Measurements from ENCODE around the gene ZHX3.

ZHX3 gene

DNA sequence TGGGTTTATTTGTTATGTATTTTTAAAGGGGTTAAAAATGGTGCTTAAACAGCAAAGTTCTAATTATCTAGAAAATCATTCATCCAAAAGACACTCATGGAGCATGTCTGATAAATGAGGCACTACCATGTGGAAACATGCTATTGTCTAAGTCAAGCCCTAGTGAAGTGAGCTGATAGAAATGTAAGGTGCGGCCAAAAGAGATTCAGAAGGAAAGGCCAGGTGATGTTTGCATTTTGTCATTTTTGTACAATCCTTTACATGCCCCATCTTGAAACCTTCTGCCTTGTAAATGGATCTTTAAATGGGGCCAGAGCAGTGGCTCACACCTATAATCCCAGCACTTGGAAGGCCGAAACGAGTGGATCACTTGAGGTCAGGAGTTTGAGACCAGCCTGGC, 102.9 kb downstream of the ZHX3 start:
- TF ChIP-seq, protein P1, sequence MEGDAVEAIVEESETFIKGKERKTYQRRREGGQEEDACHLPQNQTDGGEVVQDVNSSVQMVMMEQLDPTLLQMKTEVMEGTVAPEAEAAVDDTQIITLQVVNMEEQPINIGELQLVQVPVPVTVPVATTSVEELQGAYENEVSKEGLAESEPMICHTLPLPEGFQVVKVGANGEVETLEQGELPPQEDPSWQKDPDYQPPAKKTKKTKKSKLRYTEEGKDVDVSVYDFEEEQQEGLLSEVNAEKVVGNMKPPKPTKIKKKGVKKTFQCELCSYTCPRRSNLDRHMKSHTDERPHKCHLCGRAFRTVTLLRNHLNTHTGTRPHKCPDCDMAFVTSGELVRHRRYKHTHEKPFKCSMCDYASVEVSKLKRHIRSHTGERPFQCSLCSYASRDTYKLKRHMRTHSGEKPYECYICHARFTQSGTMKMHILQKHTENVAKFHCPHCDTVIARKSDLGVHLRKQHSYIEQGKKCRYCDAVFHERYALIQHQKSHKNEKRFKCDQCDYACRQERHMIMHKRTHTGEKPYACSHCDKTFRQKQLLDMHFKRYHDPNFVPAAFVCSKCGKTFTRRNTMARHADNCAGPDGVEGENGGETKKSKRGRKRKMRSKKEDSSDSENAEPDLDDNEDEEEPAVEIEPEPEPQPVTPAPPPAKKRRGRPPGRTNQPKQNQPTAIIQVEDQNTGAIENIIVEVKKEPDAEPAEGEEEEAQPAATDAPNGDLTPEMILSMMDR (IDR thresholded peaks at IDR 0.05): no peak
- H3K36me3 ChIP-seq: no peaks in the 10 kb centered on the region
- H3K4me3 ChIP-seq (ENCODE audit: low read depth in 1 of 2, low read length in 1 of 2): no peak overlapping the region
- H3K4me1 ChIP-seq (ENCODE audit: control insufficient read depth in 1 of 2, insufficient read depth in 1 of 2, low read depth in 1 of 2, low read length in 1 of 2): no peaks in the 10 kb centered on the region
- no peaks in the 10 kb centered on the region for H3K9me3 ChIP-seq
- no peak overlapping the region for H3K27ac ChIP-seq
- H3K27me3 ChIP-seq: no peaks in the 10 kb centered on the region

GRCh38 chr20:41214202-41214601, 103.3 kb downstream of the ZHX3 start:
- Histone ChIP-seq H3K36me3 (no peaks in the 10 kb centered on the region), H3K9me3 (no peaks in the 10 kb centered on the region), H3K27ac (no peak overlapping the region), H3K4me3 (ENCODE audit: low read depth in 1 of 2, low read length in 1 of 2) (no peak overlapping the region), H3K27me3 (no peaks in the 10 kb centered on the region), H3K4me1 (ENCODE audit: control insufficient read depth in 1 of 2, insufficient read depth in 1 of 2, low read depth in 1 of 2, low read length in 1 of 2) (no peaks in the 10 kb centered on the region)
- TF ChIP-seq, protein P1 (IDR thresholded peaks at IDR 0.05): no peak

GRCh38 chr20:41213150-41213820, 104.2 kb downstream of the ZHX3 start:
- H3K27ac ChIP-seq: no peak overlapping the region
- H3K36me3 ChIP-seq: no peaks in the 10 kb centered on the region
- no peaks in the 10 kb centered on the region for H3K4me1 ChIP-seq (ENCODE audit: control insufficient read depth in 1 of 2, insufficient read depth in 1 of 2, low read depth in 1 of 2, low read length in 1 of 2)
- H3K4me3 ChIP-seq (ENCODE audit: low read depth in 1 of 2, low read length in 1 of 2): no peak overlapping the region
- no peaks in the 10 kb centered on the region for H3K27me3 ChIP-seq
- no peaks in the 10 kb centered on the region for H3K9me3 ChIP-seq
- TF ChIP-seq, protein P1 (IDR thresholded peaks at IDR 0.05): no peak

DNA sequence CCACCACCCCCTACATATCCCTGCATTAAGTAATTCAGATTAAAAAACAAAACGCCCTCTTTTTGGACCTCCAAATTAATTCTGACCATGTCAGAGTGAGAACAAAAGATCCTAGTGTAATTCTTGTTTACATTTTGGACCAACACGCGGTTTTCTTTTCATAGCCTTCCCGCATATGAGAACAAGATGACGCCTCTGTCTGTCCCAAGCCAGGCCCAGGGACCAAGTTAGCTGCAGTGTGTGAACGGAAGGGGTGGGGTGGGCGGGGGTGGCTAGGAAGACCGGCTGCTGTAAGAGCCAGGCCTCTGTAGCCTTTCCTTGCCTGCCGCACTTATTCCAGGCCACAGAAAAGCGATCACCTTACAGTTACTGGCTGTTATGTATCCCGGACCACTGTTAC, 112.2 kb downstream of the ZHX3 start:
- no peaks in the 10 kb centered on the region for H3K4me1 ChIP-seq (ENCODE audit: control insufficient read depth in 1 of 2, insufficient read depth in 1 of 2, low read depth in 1 of 2, low read length in 1 of 2)
- H3K4me3 ChIP-seq (ENCODE audit: low read depth in 1 of 2, low read length in 1 of 2): no peak overlapping the region
- TF ChIP-seq, protein P1 (IDR thresholded peaks at IDR 0.05): no peak
- no peaks in the 10 kb centered on the region for H3K36me3 ChIP-seq
- H3K9me3 ChIP-seq: no peaks in the 10 kb centered on the region
- no peak overlapping the region for H3K27ac ChIP-seq
- H3K27me3 ChIP-seq: no peaks in the 10 kb centered on the region

GRCh38 chr20:41204304-41205265, 112.9 kb downstream of the ZHX3 start:
- Histone ChIP-seq H3K4me3 (ENCODE audit: low read depth in 1 of 2, low read length in 1 of 2) (no peak overlapping the region), H3K27me3 (no peaks in the 10 kb centered on the region), H3K4me1 (ENCODE audit: control insufficient read depth in 1 of 2, insufficient read depth in 1 of 2, low read depth in 1 of 2, low read length in 1 of 2) (no peaks in the 10 kb centered on the region), H3K27ac (no peak overlapping the region), H3K9me3 (no peaks in the 10 kb centered on the region), H3K36me3 (no peaks in the 10 kb centered on the region)
- TF ChIP-seq, protein P1 (IDR thresholded peaks at IDR 0.05): no peak

All from neutrophil (primary cell).